ENCODE data around the gene ADCY10.

The ADCY10 gene

DNA sequence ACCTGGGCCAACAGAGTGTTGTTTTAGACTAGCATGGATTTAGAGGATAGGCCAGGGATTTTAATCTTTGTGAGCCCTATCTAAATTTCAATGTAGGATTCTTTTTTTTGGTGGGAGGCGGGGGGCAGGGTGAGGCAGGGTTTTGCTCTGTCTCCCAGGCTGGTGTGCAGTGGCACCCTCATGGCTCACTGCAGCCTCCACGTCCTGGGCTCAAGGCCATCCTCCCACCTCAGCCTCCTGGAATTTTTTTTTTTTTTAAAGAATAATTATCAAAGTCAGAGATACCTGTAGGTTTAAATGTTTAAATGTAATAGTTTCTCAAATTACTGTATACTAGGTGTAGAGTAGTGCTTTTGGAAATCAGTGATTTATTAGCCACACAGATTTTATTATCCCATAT is 26.3 kb upstream of the ADCY10 start:
- DNase-seq (ENCODE audit: low read depth) = no peak
- no peak for TF ChIP-seq CTCF (IDR thresholded peaks at IDR 0.05; ENCODE audit: insufficient read depth, low read depth, low read length, missing control alignments)
- no peak overlapping the region for H3K4me3 ChIP-seq (ENCODE audit: low read depth, low read length)

DNA sequence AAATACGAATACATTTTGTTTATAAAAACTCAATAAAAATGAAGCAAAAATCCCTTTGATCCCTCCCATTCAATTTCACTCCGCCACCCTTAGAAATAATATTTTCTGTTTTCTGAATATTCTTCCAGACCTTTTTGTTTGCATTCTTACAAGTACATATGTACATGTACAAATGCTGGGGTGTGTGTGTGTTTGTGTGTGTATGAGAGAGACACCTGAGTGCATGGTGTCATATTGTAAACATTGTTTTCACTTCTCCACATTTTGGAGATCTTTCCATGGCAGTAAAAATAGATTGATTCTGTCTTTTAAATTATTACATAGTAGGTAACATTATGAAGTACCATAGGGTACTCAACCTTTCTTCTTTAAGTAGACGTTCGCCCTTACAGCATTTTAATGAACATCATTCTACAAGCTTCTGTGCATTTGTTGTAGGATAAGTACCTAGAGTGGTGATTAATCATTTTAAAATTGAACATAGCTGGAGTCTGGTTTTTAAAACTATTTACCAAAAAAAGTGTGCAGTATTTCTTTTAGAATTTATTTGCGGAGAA is 24.2 kb upstream of the ADCY10 start:
- DNase-seq (ENCODE audit: low read depth) = no peak
- peak overlapping the region; percentile 100 for H3K4me3 ChIP-seq (ENCODE audit: low read depth, low read length)
- no peak for TF ChIP-seq CTCF (IDR thresholded peaks at IDR 0.05; ENCODE audit: insufficient read depth, low read depth, low read length, missing control alignments)

GRCh38 chr1:167937709-167938010 is 23.7 kb upstream of the ADCY10 start:
- no peak for DNase-seq (ENCODE audit: low read depth)
- no peak for TF ChIP-seq CTCF (IDR thresholded peaks at IDR 0.05; ENCODE audit: insufficient read depth, low read depth, low read length, missing control alignments)
- H3K4me3 ChIP-seq (ENCODE audit: low read depth, low read length) = peak overlapping the region; percentile 100

GRCh38 chr1:167936930-167937708 is 23.2 kb upstream of the ADCY10 start, which contains the start of gene MPC2:
Gene MPC2 (minus strand): TSS chr1:167937072. CDS start chr1:167935841, 1,231 bp downstream.
- TF ChIP-seq CTCF (IDR thresholded peaks at IDR 0.05; ENCODE audit: insufficient read depth, low read depth, low read length, missing control alignments) = no peak
- H3K4me3 ChIP-seq (ENCODE audit: low read depth, low read length) = peak within 1 kb of the TSS; percentile 100
- peak; percentile 73 for DNase-seq (ENCODE audit: low read depth)

GRCh38 chr1:167936068-167936929 is 22.4 kb upstream of the ADCY10 start, which contains the start of gene DCAF6:
Gene DCAF6 (plus strand): TSS chr1:167936683. CDS start chr1:167936912, 229 bp downstream.
- TF ChIP-seq CTCF (IDR thresholded peaks at IDR 0.05; ENCODE audit: insufficient read depth, low read depth, low read length, missing control alignments) = no peak
- peak; percentile 99 for DNase-seq (ENCODE audit: low read depth)

GRCh38 chr1:167935216-167936067 is 21.5 kb upstream of the ADCY10 start:
- peak; percentile 53 for DNase-seq (ENCODE audit: low read depth)
- no peak for TF ChIP-seq CTCF (IDR thresholded peaks at IDR 0.05; ENCODE audit: insufficient read depth, low read depth, low read length, missing control alignments)

More at GRCh38 chr1:167936068-167936929, 22.4 kb upstream of the ADCY10 start, which contains the start of gene DCAF6:
- H3K4me3 ChIP-seq (ENCODE audit: low read depth, low read length) = peak within 1 kb of the TSS; percentile 100

More at GRCh38 chr1:167935216-167936067, 21.5 kb upstream of the ADCY10 start:
- H3K4me3 ChIP-seq (ENCODE audit: low read depth, low read length) = peak overlapping the region; percentile 70

Data from GM12865 (cell line).